ENCODE measurements around the gene NUCB1. TPM values are rescaled to one million over a fixed set of nuclear protein-coding genes. Genes with fewer than 3 reads are reported as not detected.

The NUCB1 gene
- total and polyA plus RNA-seq, 5 donors from 2014 or later, result 72.8 to 133 (median 88.3) TPM

DNA sequence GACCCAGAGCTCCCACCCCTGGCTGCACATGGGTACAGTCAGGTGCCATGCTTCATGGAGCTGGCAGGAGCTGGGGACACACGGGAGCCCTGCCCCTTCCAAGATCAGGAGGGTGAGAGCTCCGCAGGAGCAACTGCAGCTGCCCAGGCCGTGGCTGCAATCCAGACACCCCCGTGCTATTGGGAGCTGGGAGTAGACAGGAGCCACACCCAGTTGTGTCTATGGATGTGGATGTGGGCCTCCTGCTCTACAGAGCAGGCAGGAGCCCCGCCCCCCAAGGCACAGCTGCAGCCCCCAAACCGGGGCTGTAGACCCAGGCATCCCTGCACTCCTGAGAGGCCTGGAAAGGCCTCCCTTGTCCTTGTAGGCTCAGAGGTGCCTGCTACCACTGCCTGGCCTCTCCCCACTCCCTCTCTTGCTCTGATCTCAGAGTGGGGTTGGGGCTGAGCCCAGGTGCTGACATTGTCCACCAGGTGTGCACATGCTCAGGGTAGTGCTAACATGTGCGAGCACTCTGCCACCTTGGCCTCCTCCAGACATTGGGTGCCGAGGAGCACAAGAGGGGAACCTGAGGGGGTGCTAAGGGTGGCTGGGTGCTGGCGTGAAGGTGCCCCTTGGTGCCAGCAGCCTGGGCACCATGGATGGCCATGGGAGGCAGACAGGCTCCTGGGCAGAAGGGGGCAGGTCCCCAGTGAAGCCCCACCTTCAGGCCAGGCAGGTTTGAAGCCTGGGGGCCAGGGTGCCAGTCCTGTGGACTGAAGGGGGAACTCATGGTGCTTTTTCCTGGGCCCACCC is 46.5 kb downstream of the NUCB1 start:
- Mint-ChIP-seq H3K9me3 (peaks cover 0 to 2% (median 0%) of the 10 kb centered on the region in 7 donors), H3K36me3 (no peaks in the 10 kb centered on the region), H3K27ac (no peak overlapping the region), H3K4me1 (no peaks in the 10 kb centered on the region), H3K27me3 (no peaks in the 10 kb centered on the region), H3K4me3 (no peak overlapping the region)
- Histone ChIP-seq H3K4me3 (ENCODE audit: low read depth, low read length) (no peak overlapping the region), H3K27ac (ENCODE audit: insufficient read depth, low read length, poor library complexity, severe bottlenecking) (no peak overlapping the region), H3K27me3 (ENCODE audit: control insufficient read depth, insufficient read depth, low read length) (no peaks in the 10 kb centered on the region), H3K36me3 (ENCODE audit: control insufficient read depth, insufficient read depth, low read length) (no peaks in the 10 kb centered on the region), H3K9me3 (ENCODE audit: control insufficient read depth in 2 of 2, low read length in 2 of 2) (peaks cover 0 to 4% of the 10 kb centered on the region in 2 experiments), H3K4me1 (ENCODE audit: control insufficient read depth, insufficient read depth, low read length, poor library complexity, severe bottlenecking) (no peaks in the 10 kb centered on the region)
- ATAC-seq (ENCODE audit: low read depth in 2 of 2) (no peak), DNase-seq (no peak)

DNA sequence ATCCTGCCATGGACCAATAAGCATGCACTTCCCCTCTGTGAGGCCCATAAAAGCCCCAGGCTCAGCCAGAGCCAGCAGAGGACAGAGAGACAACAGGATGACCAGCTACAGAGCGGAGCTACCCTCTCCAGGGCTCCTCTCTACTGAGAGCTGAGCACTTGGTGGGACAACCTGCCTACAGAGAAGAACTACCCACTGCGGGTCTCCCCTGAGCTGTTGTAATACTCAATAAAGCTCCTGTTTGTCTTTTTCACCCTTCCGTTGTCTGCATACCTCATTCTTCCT is 47.1 kb downstream of the NUCB1 start:
- Histone ChIP-seq H3K4me3 (ENCODE audit: low read depth, low read length) (no peak overlapping the region), H3K27ac (ENCODE audit: insufficient read depth, low read length, poor library complexity, severe bottlenecking) (no peak overlapping the region), H3K36me3 (ENCODE audit: control insufficient read depth, insufficient read depth, low read length) (no peaks in the 10 kb centered on the region), H3K4me1 (ENCODE audit: control insufficient read depth, insufficient read depth, low read length, poor library complexity, severe bottlenecking) (no peaks in the 10 kb centered on the region), H3K27me3 (ENCODE audit: control insufficient read depth, insufficient read depth, low read length) (no peaks in the 10 kb centered on the region), H3K9me3 (ENCODE audit: control insufficient read depth in 2 of 2, low read length in 2 of 2) (peaks cover 0 to 4% of the 10 kb centered on the region in 2 experiments)
- H3K27ac Mint-ChIP-seq, result no peak overlapping the region
- no peaks in the 10 kb centered on the region for H3K36me3 Mint-ChIP-seq
- no peaks in the 10 kb centered on the region for H3K4me1 Mint-ChIP-seq
- DNase-seq (no peak), ATAC-seq (ENCODE audit: low read depth in 2 of 2) (no peak)
- H3K27me3 Mint-ChIP-seq, result no peaks in the 10 kb centered on the region
- H3K4me3 Mint-ChIP-seq, result no peak overlapping the region
- peaks cover 0 to 2% (median 0%) of the 10 kb centered on the region in 7 donors for H3K9me3 Mint-ChIP-seq

DNA sequence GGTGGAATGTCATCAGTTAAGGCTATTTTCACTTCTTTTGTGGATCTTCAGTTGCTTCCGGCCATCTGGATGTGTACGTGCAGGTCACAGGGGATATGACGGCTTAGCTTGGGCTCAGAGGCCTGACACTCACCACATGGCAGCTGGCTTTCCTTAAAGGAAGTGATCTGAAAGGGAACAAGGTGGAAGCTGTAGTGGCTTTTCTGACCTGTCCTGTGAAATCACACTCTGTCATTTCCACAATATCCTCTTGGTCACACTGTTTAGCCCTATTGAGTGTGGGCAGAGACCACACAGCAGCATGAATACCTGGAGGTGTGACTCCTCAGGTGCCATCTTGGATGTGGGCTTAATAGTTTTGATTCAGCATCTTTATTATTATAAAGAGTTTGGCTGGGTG is 50.0 kb downstream of the NUCB1 start:
- no peaks in the 10 kb centered on the region for H3K27me3 ChIP-seq (ENCODE audit: control insufficient read depth, insufficient read depth, low read length)
- peak overlapping the region in 2 of 4 donors; percentile 33 to 48 for H3K4me3 Mint-ChIP-seq
- peak overlapping the region in 1 of 3 donors; percentile 22 for H3K27ac Mint-ChIP-seq

DNA sequence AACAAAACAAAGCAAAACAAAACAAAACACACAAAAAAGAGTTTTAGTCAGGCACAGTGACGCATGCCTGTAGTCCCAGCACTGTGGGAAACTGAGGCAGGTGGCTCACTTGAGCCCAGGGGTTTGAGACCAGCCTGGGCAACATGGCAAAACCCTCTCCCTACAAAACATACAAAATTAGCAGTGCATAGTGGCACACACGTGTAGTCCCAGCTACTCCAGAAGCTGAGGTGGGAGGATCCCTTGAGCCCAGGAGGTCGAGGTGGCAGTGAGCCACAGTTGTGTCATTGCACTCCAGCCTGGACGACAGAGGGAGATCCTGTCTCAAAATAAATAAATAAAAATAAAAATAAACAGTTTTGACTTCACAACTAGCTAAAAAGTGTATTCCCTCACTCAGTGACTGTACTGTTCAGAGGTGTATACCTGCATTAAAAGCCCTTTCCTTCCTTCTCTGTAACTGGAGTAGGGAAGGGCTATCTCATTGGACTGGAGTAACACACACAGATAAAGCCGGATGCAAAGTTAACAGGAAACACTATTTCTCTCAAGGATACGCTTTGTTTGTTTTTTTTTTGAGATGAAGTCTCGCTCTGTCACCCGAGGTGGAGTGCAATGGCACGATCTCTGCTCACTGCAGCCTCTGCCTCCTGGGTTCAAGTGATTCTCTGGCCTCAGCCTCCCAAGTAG is 50.9 kb downstream of the NUCB1 start:
- peaks cover 0 to 2% (median 0%) of the 10 kb centered on the region in 7 donors for H3K9me3 Mint-ChIP-seq
- H3K36me3 Mint-ChIP-seq, result no peaks in the 10 kb centered on the region
- Histone ChIP-seq H3K27ac (ENCODE audit: insufficient read depth, low read length, poor library complexity, severe bottlenecking) (no peak overlapping the region), H3K4me3 (ENCODE audit: low read depth, low read length) (no peak overlapping the region), H3K27me3 (ENCODE audit: control insufficient read depth, insufficient read depth, low read length) (no peaks in the 10 kb centered on the region), H3K4me1 (ENCODE audit: control insufficient read depth, insufficient read depth, low read length, poor library complexity, severe bottlenecking) (peaks cover 16% of the 10 kb centered on the region), H3K36me3 (ENCODE audit: control insufficient read depth, insufficient read depth, low read length) (no peaks in the 10 kb centered on the region), H3K9me3 (ENCODE audit: control insufficient read depth in 2 of 2, low read length in 2 of 2) (peaks cover 0 to 4% of the 10 kb centered on the region in 2 experiments)
- peaks cover 0 to 13% (median 4%) of the 10 kb centered on the region in 4 donors for H3K4me1 Mint-ChIP-seq
- DNase-seq (no peak), ATAC-seq (ENCODE audit: low read depth in 2 of 2) (no peak)
- no peak overlapping the region for H3K4me3 Mint-ChIP-seq
- H3K27ac Mint-ChIP-seq, result no peak overlapping the region
- peaks cover 5% of the 10 kb centered on the region for H3K27me3 Mint-ChIP-seq

More for the DNA sequence above, 50.0 kb downstream of the NUCB1 start:
- Mint-ChIP-seq H3K27me3 (peaks cover 5% of the 10 kb centered on the region), H3K9me3 (peaks cover 0 to 2% (median 0%) of the 10 kb centered on the region in 7 donors), H3K36me3 (no peaks in the 10 kb centered on the region), H3K4me1 (peaks cover 0 to 6% (median 3%) of the 10 kb centered on the region in 4 donors)
- Histone ChIP-seq H3K36me3 (ENCODE audit: control insufficient read depth, insufficient read depth, low read length) (no peaks in the 10 kb centered on the region), H3K27ac (ENCODE audit: insufficient read depth, low read length, poor library complexity, severe bottlenecking) (no peak overlapping the region), H3K9me3 (ENCODE audit: control insufficient read depth in 2 of 2, low read length in 2 of 2) (peaks cover 0 to 4% of the 10 kb centered on the region in 2 experiments), H3K4me1 (ENCODE audit: control insufficient read depth, insufficient read depth, low read length, poor library complexity, severe bottlenecking) (peaks cover 8% of the 10 kb centered on the region), H3K4me3 (ENCODE audit: low read depth, low read length) (no peak overlapping the region)
- no peak for DNase-seq
- no peak for ATAC-seq (ENCODE audit: low read depth in 2 of 2)

DNA sequence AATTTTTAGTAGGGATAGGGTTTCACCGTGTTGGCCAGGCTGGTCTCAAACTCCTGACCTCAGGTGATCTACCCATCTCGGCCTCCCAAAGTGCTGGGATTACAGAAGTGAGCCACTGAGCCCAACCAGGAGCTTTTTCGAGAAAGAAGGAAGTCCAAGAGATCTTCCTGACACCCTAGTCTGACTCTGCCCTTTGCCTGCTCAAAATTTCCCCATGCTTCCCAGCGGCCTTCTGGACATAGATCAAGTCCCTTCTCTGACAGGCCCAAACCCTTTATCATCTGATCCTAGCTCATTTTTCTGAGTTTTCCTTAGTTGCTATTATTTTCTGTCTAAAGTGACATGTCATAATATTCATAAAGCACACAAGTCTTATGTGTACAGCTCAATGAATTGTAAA is 53.0 kb downstream of the NUCB1 start:
- Mint-ChIP-seq H3K9me3 (peaks cover 0 to 2% (median 0%) of the 10 kb centered on the region in 7 donors), H3K4me3 (peak overlapping the region in 3 of 4 donors; percentile 5 to 90 (median 66)), H3K27ac (no peak overlapping the region), H3K27me3 (peaks cover 5% of the 10 kb centered on the region), H3K36me3 (peaks cover 12% of the 10 kb centered on the region), H3K4me1 (peaks cover 0 to 29% (median 19%) of the 10 kb centered on the region in 4 donors)
- Histone ChIP-seq H3K27me3 (ENCODE audit: control insufficient read depth, insufficient read depth, low read length) (no peaks in the 10 kb centered on the region), H3K4me3 (ENCODE audit: low read depth, low read length) (no peak overlapping the region), H3K36me3 (ENCODE audit: control insufficient read depth, insufficient read depth, low read length) (peaks cover 8% of the 10 kb centered on the region), H3K27ac (ENCODE audit: insufficient read depth, low read length, poor library complexity, severe bottlenecking) (no peak overlapping the region), H3K4me1 (ENCODE audit: control insufficient read depth, insufficient read depth, low read length, poor library complexity, severe bottlenecking) (peaks cover 20% of the 10 kb centered on the region), H3K9me3 (ENCODE audit: control insufficient read depth in 2 of 2, low read length in 2 of 2) (no peaks in the 10 kb centered on the region)
- ATAC-seq (ENCODE audit: low read depth in 2 of 2), result no peak
- DNase-seq, result no peak

DNA sequence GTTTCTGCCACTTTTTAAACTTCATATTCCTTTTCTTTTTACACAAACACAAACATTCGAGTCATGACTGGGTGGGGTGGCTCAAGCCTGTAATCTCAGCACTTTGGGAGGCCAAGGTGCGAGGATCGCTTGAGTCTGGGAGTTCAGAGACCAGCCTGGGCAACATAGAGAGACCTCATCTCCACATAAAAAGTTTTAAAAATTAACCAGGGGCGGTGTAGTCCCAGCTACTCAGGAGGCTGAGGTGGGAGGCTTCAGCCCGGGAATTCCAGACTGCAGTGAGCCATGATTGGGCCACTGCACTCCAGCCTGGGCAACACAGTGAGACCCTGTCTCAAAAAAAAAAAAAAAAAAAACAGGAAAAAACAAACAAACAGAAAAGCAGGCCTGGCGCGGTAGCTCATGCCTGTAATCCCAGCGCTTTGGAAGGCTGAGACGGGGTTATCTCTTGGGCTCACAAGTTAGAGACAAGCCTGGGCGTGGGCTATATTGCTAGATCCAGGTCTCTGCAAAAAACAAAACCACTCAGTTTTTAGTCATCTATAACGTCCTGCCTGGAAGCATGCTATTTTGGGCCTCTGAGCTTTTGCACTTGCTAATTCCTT is 54.0 kb downstream of the NUCB1 start:
- Histone ChIP-seq H3K27me3 (ENCODE audit: control insufficient read depth, insufficient read depth, low read length) (no peaks in the 10 kb centered on the region), H3K9me3 (ENCODE audit: control insufficient read depth in 2 of 2, low read length in 2 of 2) (no peaks in the 10 kb centered on the region), H3K27ac (ENCODE audit: insufficient read depth, low read length, poor library complexity, severe bottlenecking) (peak overlapping the region; percentile 80), H3K36me3 (ENCODE audit: control insufficient read depth, insufficient read depth, low read length) (peaks cover 8% of the 10 kb centered on the region), H3K4me3 (ENCODE audit: low read depth, low read length) (peak overlapping the region; percentile 77), H3K4me1 (ENCODE audit: control insufficient read depth, insufficient read depth, low read length, poor library complexity, severe bottlenecking) (peaks cover 20% of the 10 kb centered on the region)
- DNase-seq (no peak), ATAC-seq (ENCODE audit: low read depth in 2 of 2) (no peak)
- peaks cover 0 to 34% (median 21%) of the 10 kb centered on the region in 4 donors for H3K4me1 Mint-ChIP-seq
- H3K36me3 Mint-ChIP-seq, result peaks cover 12% of the 10 kb centered on the region
- H3K27me3 Mint-ChIP-seq, result peaks cover 5% of the 10 kb centered on the region
- peaks cover 0 to 1% (median 0%) of the 10 kb centered on the region in 7 donors for H3K9me3 Mint-ChIP-seq
- peak overlapping the region; percentile 69 to 96 (median 84) for H3K27ac Mint-ChIP-seq
- peak overlapping the region; percentile 90 to 94 (median 92) for H3K4me3 Mint-ChIP-seq

DNA sequence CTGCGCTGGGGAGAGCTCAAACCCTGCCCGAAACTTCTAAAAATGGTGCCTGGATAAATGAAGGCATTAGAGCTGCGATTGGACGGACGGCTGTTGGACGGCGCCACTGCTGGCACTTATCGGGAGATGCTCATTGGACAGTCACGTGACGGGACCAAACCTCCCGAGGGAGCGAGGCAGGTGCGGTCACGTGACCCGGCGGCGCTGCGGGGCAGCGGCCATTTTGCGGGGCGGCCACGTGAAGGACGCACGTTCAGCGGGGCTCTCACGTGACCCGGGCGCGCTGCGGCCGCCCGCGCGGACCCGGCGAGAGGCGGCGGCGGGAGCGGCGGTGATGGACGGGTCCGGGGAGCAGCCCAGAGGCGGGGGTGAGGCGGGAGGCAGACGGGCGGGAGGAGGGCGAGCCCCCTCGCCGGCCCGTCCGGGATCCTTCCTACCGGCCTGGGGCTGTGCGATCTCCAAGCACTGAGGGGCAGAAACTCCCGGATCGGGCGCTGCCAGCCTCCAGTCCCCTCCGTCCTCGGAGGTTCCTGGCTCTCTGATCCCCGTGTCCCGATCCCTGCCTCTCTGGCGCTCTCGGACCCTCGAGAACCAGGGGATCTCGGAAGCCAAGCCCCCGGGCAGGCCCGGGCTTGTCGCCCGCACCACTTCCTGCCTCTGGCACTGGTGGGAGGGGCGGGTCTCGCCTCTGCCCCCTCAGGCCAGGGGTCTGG is 54.6 kb downstream of the NUCB1 start, which contains the start of gene BAX:
BAX (plus strand) TSS at position 281 of the 713 bp plus-strand sequence; CDS start at position 335, 54 bp downstream.
- H3K4me1 ChIP-seq (ENCODE audit: control insufficient read depth, insufficient read depth, low read length, poor library complexity, severe bottlenecking), result peaks cover 20% of the 10 kb centered on the region
- peak; percentile 87 to 88 for ATAC-seq (ENCODE audit: low read depth in 2 of 2)

More for the DNA sequence above, 54.6 kb downstream of the NUCB1 start, which contains the start of gene BAX:
- Mint-ChIP-seq H3K4me1 (peaks cover 0 to 34% (median 21%) of the 10 kb centered on the region in 4 donors), H3K27me3 (peaks cover 5% of the 10 kb centered on the region), H3K9me3 (peaks cover 0 to 1% (median 0%) of the 10 kb centered on the region in 7 donors), H3K4me3 (peak within 1 kb of the TSS; percentile 90 to 94 (median 92)), H3K27ac (peak within 1 kb of the TSS; percentile 84 to 96 (median 84)), H3K36me3 (peaks cover 12% of the 10 kb centered on the region)
- Histone ChIP-seq H3K36me3 (ENCODE audit: control insufficient read depth, insufficient read depth, low read length) (peaks cover 8% of the 10 kb centered on the region), H3K9me3 (ENCODE audit: control insufficient read depth in 2 of 2, low read length in 2 of 2) (no peaks in the 10 kb centered on the region), H3K27ac (ENCODE audit: insufficient read depth, low read length, poor library complexity, severe bottlenecking) (peak within 1 kb of the TSS; percentile 80), H3K4me3 (ENCODE audit: low read depth, low read length) (peak within 1 kb of the TSS; percentile 77), H3K27me3 (ENCODE audit: control insufficient read depth, insufficient read depth, low read length) (no peaks in the 10 kb centered on the region)
- DNase-seq, result peak; percentile 73 to 96 (median 84)

All from CD4-positive, CD25-positive, alpha-beta regulatory T cell (primary cell).